Gastroesophageal sphincter (tissue), 4 donors: ENCODE data around the gene IST1. TPM values are rescaled to one million over a fixed set of nuclear protein-coding genes. Genes with fewer than 3 reads are reported as not detected.

Source experiments
- ATAC-seq: fragments of 150-250 bp; one replicate; pipeline ENCODE4 v1.9.1; 2016; ENCODE audit warnings: mild to moderate bottlenecking, moderate library complexity
- H3K27ac ChIP-seq, 4 donors: fragments of 200-600 bp; sonication (generic) in 3 of 4; 1 replicate in 3 of 4; 2 replicates in 1 of 4; pipeline ENCODE4 v1.5.1; 2016 to 2019
- H3K27me3 ChIP-seq: fragments of 200-600 bp; sonication (generic); one replicate; pipeline ENCODE4 v1.5.1; 2019
- H3K36me3 ChIP-seq, 2 donors: fragments of 200-600 bp; sonication (generic); one replicate each; pipeline ENCODE4 v1.5.1; 2019; ENCODE audit warnings: control low read depth in 1 of 2
- H3K4me1 ChIP-seq, 3 donors: fragments of 200-600 bp; sonication (generic); 1 replicate in 2 of 3; 2 replicates in 1 of 3; pipeline ENCODE4 v1.5.1; 2016 to 2019; ENCODE audit warnings: control low read depth in 2 of 3
- H3K4me3 ChIP-seq, 2 donors: fragments of 200-600 bp; sonication (generic); one replicate each; pipeline ENCODE4 v1.5.1; 2019; ENCODE audit warnings: mild to moderate bottlenecking in 1 of 2, moderate library complexity in 1 of 2
- H3K9me3 ChIP-seq, 3 donors: fragments of 200-600 bp; sonication (generic); one replicate each; pipeline ENCODE4 v1.5.1; 2017 to 2019; ENCODE audit warnings: control low read depth in 2 of 3
- CTCF ChIP-seq, 4 experiments: fragments of 200-600 bp in 2 of 4; fragments of 450-650 bp in 2 of 4; sonication (generic) in 1 of 4; IDR thresholded peaks; one replicate each; pipeline ENCODE4 v1.5.1; 2017 to 2019; ENCODE audit warnings: antibody characterized with exemption in 4 of 4, mild to moderate bottlenecking in 2 of 4, moderate library complexity in 2 of 4
- EP300 ChIP-seq: sonication (generic); formaldehyde crosslinking; IDR thresholded peaks from one replicate; pipeline ENCODE4 v1.6.1; 2017; ENCODE audit warnings: antibody characterized with exemption, mild to moderate bottlenecking
- POLR2A ChIP-seq, 2 donors: fragments of 450-650 bp; IDR thresholded peaks; one replicate each; pipeline ENCODE4 v1.6.1; 2017; ENCODE audit warnings: antibody characterized with exemption in 2 of 2, mild to moderate bottlenecking in 2 of 2, moderate library complexity in 1 of 2
- POLR2AphosphoS5 ChIP-seq: sonication (generic); formaldehyde crosslinking; IDR thresholded peaks from one replicate; pipeline ENCODE4 v1.6.1; 2017; ENCODE audit warnings: antibody characterized with exemption
- WGBS, 2 donors: methylation state at CpG; one replicate each; pipeline ENCODE4 v1.1.5; 2018; ENCODE audit warnings: low coverage in 1 of 2; 5-methylcytosine and 5-hydroxymethylcytosine counted together
- total RNA-seq, 4 donors: library from RNA; depleted of rRNA; stranded (reverse); fragments of >200 nt; gene quantifications; one replicate each; pipeline ENCODE4 v1.1.0, GENCODE V29; 2016

Gene IST1
- total RNA-seq, 4 donors from 2014 or later: 156 to 202 (median 189) TPM

GRCh38 chr16:71963125-71963875 lies 68.0 kb downstream of the IST1 start:
- Histone ChIP-seq H3K36me3 (no peaks in the 10 kb centered on the region), H3K4me1 (no peaks in the 10 kb centered on the region), H3K4me3 (no peak overlapping the region), H3K9me3 (no peaks in the 10 kb centered on the region), H3K27ac (no peak overlapping the region), H3K27me3 (no peaks in the 10 kb centered on the region)
- WGBS, 2 donors: 69 to 72% methylated on average over 8 to 9 of the region's 9 CpGs
- no peak for ATAC-seq
- no peak for TF ChIP-seq EP300
- TF ChIP-seq POLR2AphosphoS5: no peak
- TF ChIP-seq CTCF (IDR thresholded peaks at IDR 0.05): no peak
- TF ChIP-seq POLR2A (IDR thresholded peaks at IDR 0.05): no peak

DNA sequence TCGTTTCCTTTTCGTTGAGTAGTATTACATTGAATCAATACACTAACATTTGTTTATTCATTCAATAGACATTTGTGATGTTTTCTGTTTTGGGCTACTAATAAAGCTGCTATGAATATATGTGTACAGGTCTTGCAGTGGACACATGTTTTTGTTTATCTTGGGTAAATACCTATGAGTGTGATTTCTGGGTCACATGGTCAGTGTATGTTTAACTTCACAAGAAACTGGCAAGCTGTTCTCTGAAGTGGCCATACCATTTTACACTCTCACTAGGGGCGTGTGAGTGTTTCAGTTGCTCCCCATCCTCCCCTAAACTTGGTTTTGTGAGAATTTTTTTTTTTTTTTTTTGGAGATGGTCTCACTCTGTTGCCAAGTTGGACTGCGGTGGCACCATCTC lies 69.9 kb downstream of the IST1 start:
- Histone ChIP-seq H3K36me3 (no peaks in the 10 kb centered on the region), H3K27me3 (no peaks in the 10 kb centered on the region), H3K4me3 (no peak overlapping the region), H3K9me3 (no peaks in the 10 kb centered on the region), H3K27ac (no peak overlapping the region), H3K4me1 (no peaks in the 10 kb centered on the region)
- no peak for TF ChIP-seq POLR2AphosphoS5
- no peak for TF ChIP-seq CTCF (IDR thresholded peaks at IDR 0.05)
- no peak for TF ChIP-seq EP300
- no peak for TF ChIP-seq POLR2A (IDR thresholded peaks at IDR 0.05)
- WGBS, 2 donors: 80 to 89% methylated on average over 2 to 4 of the region's 4 CpGs
- ATAC-seq: no peak

DNA sequence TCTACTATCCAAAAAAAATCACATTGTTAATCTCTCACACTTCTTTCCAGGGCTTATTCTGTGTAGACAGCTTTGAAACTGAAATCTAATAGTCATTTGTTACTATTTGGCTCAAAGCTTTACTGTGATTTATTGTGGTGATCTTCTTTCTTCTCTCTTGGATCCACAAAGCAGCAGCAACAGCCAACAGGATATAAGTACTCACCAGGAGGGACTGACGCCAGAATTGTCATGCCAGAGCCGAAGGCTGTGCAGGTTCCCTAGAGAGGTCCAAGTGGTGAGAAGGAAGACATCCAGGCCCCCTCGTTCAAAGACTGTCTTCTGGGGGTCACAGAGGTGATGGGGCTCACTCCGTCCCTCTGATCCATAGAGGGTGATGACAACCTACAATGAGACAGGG lies 71.6 kb downstream of the IST1 start:
- 6 to 15% methylated on average over 3 to 4 of the region's 4 CpGs for WGBS, 2 donors

DNA sequence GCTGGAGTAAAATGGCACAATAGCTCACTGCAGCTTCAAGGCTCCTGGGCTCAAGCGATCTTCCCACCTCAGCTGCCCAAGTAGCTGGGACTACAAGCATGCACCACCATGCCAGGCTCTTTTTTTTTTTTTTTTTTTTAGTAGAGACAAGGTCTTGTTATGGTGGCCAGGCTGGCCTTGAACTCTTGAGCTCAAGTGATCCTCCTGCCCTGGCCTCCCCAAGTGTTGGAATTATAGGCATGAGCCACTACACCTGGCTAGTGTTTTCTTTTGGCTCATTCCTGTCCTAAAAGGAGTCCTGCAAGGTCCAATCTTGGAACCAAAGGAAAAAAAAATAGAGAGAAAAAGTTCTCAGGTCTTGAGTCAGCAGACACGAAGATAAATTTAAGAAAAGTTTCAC lies 74.0 kb downstream of the IST1 start:
- TF ChIP-seq CTCF (IDR thresholded peaks at IDR 0.05): no peak
- TF ChIP-seq POLR2AphosphoS5: no peak
- TF ChIP-seq POLR2A (IDR thresholded peaks at IDR 0.05): no peak
- TF ChIP-seq EP300: no peak
- H3K27ac ChIP-seq: no peak overlapping the region
- no peaks in the 10 kb centered on the region for H3K9me3 ChIP-seq
- ATAC-seq: no peak
- H3K36me3 ChIP-seq: no peaks in the 10 kb centered on the region
- no peak overlapping the region for H3K4me3 ChIP-seq
- no peaks in the 10 kb centered on the region for H3K27me3 ChIP-seq
- H3K4me1 ChIP-seq: no peaks in the 10 kb centered on the region
- WGBS, 2 donors: 88% methylated on average over 2 of the region's 2 CpGs; no CpG with 5 or more reads in 1 of the 2 donors

More for the DNA sequence above, 71.6 kb downstream of the IST1 start:
- Histone ChIP-seq H3K4me3 (no peak overlapping the region), H3K27me3 (no peaks in the 10 kb centered on the region), H3K9me3 (no peaks in the 10 kb centered on the region), H3K36me3 (no peaks in the 10 kb centered on the region), H3K4me1 (no peaks in the 10 kb centered on the region), H3K27ac (no peak overlapping the region)
- TF ChIP-seq EP300 (no peak), POLR2AphosphoS5 (no peak), CTCF (IDR thresholded peaks at IDR 0.05) (no peak), POLR2A (IDR thresholded peaks at IDR 0.05) (no peak)
- no peak for ATAC-seq

- no peak for ATAC-seq
- H3K27me3 ChIP-seq: no peaks in the 10 kb centered on the region
- no peaks in the 10 kb centered on the region for H3K36me3 ChIP-seq
- H3K4me3 ChIP-seq: no peak overlapping the region
- TF ChIP-seq EP300: no peak
- no peak for TF ChIP-seq CTCF (IDR thresholded peaks at IDR 0.05)
- no peaks in the 10 kb centered on the region for H3K9me3 ChIP-seq
- H3K4me1 ChIP-seq: no peaks in the 10 kb centered on the region
- H3K27ac ChIP-seq: no peak overlapping the region
- whole genome bisulfite sequencing, 2 donors: 80% methylated on average over 1 of the region's 4 CpGs
These were observed 76.2 kb downstream of the IST1 start for GRCh38 chr16:71971571-71971970.
